Activated B cell treated with CpG ODN at 0.5 μM for 24 hours (primary cell): Measurements from ENCODE around the gene TEAD1. TPM values are rescaled to one million over a fixed set of nuclear protein-coding genes. Genes with fewer than 3 reads are reported as not detected.

Experiments used
- ATAC-seq: fragments of 200-7000 bp; cut with Tn5 transposase; one replicate; pipeline ENCODE4 v1.10.0; 2021; ENCODE audit warnings: low read depth, mild to moderate bottlenecking, moderate library complexity
- CTCF ChIA-PET: fragments of 350-600 bp; sonication (Branson Sonifier 250); formaldehyde crosslinking; loops from one replicate; lab custom pipeline; 2021; ENCODE audit warnings: antibody characterized with exemption; lab: Charles Lee
- POLR2A ChIA-PET: fragments of 350-600 bp; sonication (Branson Sonifier 250); formaldehyde crosslinking; loops from one replicate; lab custom pipeline; 2021; ENCODE audit warnings: antibody characterized with exemption; lab: Charles Lee
- DNase-seq: peaks from one replicate; pipeline ENCODE4 v3.0.0; 2022
- H3K27ac Mint-ChIP-seq: one replicate; pipeline ENCODE4 v1.8.0; 2020; ENCODE audit warnings: mixed read lengths
- H3K27me3 Mint-ChIP-seq: one replicate; pipeline ENCODE4 v1.8.0; 2021; ENCODE audit warnings: mixed read lengths
- H3K36me3 Mint-ChIP-seq: one replicate; pipeline ENCODE4 v1.8.0; 2021; ENCODE audit warnings: low read depth, mixed read lengths
- H3K4me1 Mint-ChIP-seq: one replicate; pipeline ENCODE4 v1.8.0; 2021; ENCODE audit warnings: mixed read lengths
- H3K4me3 Mint-ChIP-seq: one replicate; pipeline ENCODE4 v1.8.0; 2020; ENCODE audit warnings: mild to moderate bottlenecking, mixed read lengths
- H3K9me3 Mint-ChIP-seq: one replicate; pipeline ENCODE4 v1.8.0; 2020; ENCODE audit warnings: mixed read lengths
- intact Hi-C: fragments of 100-400 bp; cut with micrococcal nuclease; formaldehyde crosslinking; loops from one replicate; pipeline ENCODE4 v1.15.1; 2024
- total RNA-seq: library from RNA; stranded (reverse); gene quantifications from 2 replicates; pipeline ENCODE4 v1.2.3, GENCODE V29; 2022
- TF ChIP-seq, protein P1 (sequence below): fragments of 200-600 bp; IDR thresholded peaks from one replicate; pipeline ENCODE4 v1.8.0; 2022; ENCODE audit warnings: antibody characterized with exemption, mild to moderate bottlenecking

The TEAD1 gene
- total RNA-seq, 1 donor from 2014 or later: 0.07 TPM

DNA sequence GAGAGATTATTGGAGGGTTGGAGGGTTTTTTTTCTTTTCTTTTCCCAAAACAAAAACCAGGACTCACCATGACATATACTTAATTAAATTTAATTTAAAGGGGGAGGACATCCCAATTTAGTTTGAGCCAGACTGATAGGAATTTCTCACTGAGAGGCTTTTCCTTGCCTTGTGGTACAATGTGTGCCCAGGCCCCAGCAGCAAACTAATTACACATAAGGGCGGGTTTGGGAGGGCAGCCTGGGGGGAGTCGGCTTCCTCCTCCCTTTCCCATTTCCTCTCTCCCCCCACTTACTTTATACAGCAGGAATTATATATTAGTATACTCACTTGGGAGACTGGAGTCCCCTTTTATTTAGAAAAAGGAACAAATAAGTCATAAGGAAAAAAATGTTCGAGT lies 2.9 kb downstream of the TEAD1 start:
- Mint-ChIP-seq H3K4me3 (no peak overlapping the region), H3K36me3 (no peaks in the 10 kb centered on the region), H3K9me3 (peaks cover 2% of the 10 kb centered on the region), H3K27ac (no peak overlapping the region), H3K27me3 (peaks cover 66% of the 10 kb centered on the region), H3K4me1 (peaks cover 15% of the 10 kb centered on the region)
- ATAC-seq: no peak
- no peak for DNase-seq
- ChIA-PET POLR2A (no interaction called here), CTCF (no interaction called here)
- intact Hi-C loops: no loop called here
- TF ChIP-seq, protein P1, sequence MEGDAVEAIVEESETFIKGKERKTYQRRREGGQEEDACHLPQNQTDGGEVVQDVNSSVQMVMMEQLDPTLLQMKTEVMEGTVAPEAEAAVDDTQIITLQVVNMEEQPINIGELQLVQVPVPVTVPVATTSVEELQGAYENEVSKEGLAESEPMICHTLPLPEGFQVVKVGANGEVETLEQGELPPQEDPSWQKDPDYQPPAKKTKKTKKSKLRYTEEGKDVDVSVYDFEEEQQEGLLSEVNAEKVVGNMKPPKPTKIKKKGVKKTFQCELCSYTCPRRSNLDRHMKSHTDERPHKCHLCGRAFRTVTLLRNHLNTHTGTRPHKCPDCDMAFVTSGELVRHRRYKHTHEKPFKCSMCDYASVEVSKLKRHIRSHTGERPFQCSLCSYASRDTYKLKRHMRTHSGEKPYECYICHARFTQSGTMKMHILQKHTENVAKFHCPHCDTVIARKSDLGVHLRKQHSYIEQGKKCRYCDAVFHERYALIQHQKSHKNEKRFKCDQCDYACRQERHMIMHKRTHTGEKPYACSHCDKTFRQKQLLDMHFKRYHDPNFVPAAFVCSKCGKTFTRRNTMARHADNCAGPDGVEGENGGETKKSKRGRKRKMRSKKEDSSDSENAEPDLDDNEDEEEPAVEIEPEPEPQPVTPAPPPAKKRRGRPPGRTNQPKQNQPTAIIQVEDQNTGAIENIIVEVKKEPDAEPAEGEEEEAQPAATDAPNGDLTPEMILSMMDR: no peak

DNA sequence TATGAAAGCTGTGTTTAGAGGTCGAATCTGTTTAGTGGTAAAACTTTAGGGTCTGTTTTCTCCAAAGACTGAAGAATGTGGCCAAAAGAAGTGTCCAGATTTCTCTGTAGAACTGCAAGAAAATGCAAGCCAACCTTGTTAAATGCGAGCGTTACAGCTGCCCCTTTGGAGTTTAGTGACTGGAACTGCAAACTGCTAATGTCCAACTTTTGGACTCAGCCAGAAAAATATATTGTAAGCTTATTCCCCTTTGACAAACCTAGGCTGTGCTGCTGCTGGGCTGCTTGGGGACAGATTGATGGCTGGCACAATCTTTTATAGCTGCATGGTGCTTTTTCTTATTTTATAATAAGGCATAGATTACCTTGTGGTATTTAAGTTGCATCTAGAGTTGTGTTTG lies 3.9 kb downstream of the TEAD1 start:
- intact Hi-C loops: no loop called here
- ChIA-PET POLR2A (no interaction called here), CTCF (no interaction called here)
- no peak for DNase-seq
- no peak overlapping the region for H3K4me3 Mint-ChIP-seq
- TF ChIP-seq, protein P1: no peak
- H3K4me1 Mint-ChIP-seq: peaks cover 13% of the 10 kb centered on the region
- peaks cover 66% of the 10 kb centered on the region for H3K27me3 Mint-ChIP-seq
- ATAC-seq: no peak
- no peaks in the 10 kb centered on the region for H3K9me3 Mint-ChIP-seq
- H3K27ac Mint-ChIP-seq: no peak overlapping the region
- no peaks in the 10 kb centered on the region for H3K36me3 Mint-ChIP-seq

DNA sequence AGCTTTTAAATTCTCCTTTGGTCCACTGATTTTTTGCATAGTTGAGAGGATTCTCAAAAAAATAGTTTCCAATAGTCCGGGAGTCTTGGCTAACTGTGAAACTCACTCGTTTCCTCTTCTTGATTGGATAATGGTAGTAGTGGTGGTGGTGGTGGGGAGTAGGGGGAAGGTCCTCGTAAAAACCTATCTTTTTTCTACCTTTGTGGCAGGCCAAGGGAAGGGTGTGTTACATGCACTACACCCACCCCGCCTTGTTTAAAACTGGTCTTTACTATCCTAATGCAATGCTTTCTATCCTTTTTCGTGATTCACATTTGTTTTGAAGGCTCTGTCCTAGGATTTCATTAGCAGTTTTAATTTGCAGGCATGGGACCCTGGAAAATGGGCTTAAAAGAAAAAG lies 4.8 kb downstream of the TEAD1 start:
- ATAC-seq: no peak
- intact Hi-C loops: no loop called here
- CTCF ChIA-PET: no interaction called here

DNA sequence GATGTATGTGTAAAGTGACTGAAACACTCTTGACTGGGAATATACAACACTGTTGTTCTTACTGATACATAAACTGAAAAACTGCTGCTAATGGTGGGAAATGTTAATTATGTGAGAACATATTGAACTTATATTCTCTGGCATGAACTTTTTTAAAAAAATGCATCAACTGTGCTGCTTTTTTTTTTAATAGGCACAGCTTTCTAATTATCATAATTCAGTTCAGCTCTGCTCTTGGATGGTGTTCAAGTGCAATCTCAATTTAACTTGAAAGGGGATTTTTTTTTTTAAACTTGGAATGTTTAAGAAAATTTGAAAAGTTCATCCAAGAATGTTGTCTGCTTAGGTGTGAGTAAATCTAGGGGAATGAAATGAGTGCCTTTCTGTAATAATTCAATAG lies 5.2 kb downstream of the TEAD1 start:
- Mint-ChIP-seq H3K4me1 (peaks cover 6% of the 10 kb centered on the region), H3K9me3 (no peaks in the 10 kb centered on the region), H3K36me3 (no peaks in the 10 kb centered on the region), H3K27ac (no peak overlapping the region), H3K27me3 (peaks cover 64% of the 10 kb centered on the region), H3K4me3 (no peak overlapping the region)
- TF ChIP-seq, protein P1: no peak
- no peak for ATAC-seq
- CTCF ChIA-PET: no interaction called here
- intact Hi-C loops: no loop called here
- no peak for DNase-seq
- POLR2A ChIA-PET: no interaction called here

More for the DNA sequence above, 4.8 kb downstream of the TEAD1 start:
- H3K27ac Mint-ChIP-seq: no peak overlapping the region
- H3K27me3 Mint-ChIP-seq: peaks cover 64% of the 10 kb centered on the region
- no peak for DNase-seq
- H3K4me1 Mint-ChIP-seq: peaks cover 6% of the 10 kb centered on the region
- POLR2A ChIA-PET: no interaction called here
- H3K36me3 Mint-ChIP-seq: no peaks in the 10 kb centered on the region
- no peak overlapping the region for H3K4me3 Mint-ChIP-seq
- H3K9me3 Mint-ChIP-seq: no peaks in the 10 kb centered on the region
- TF ChIP-seq, protein P1: no peak

DNA sequence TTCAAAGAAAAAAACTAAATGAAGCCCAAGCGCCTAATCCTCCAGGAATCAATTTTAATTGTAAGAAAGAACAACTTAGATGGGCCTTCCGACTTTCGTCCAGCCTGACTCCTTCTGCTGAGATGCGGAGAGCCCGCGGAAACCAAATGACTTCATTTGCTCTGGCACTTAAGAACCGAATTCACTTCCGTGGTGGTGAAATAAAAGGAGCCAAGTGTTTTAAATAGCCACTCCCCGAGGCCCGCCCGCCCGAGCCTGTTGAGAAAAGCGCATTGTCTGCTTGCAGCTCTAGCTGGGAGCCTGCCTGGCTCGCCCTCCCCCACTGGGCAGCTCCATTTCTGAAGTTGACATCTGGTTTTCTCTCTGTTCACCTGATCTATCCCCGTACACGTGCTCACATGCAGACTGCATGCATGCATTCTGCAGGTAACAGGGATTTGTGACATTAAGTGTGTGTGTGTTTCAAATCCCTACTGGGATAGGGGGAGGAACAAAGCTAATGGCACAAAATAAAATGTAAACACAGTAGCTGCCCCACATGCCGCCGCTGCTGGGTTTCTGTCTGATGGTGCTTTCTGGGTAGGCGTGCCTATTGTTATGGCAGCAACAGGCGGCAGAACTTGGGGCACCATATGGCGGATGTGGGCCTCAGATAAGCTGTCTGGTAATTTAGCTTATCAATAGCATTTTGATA lies 6.2 kb downstream of the TEAD1 start:
- Mint-ChIP-seq H3K9me3 (no peaks in the 10 kb centered on the region), H3K4me1 (peaks cover 4% of the 10 kb centered on the region), H3K27me3 (peaks cover 62% of the 10 kb centered on the region), H3K36me3 (no peaks in the 10 kb centered on the region), H3K4me3 (no peak overlapping the region), H3K27ac (no peak overlapping the region)
- TF ChIP-seq, protein P1: no peak
- DNase-seq (no peak), ATAC-seq (no peak)
- ChIA-PET CTCF (no interaction called here), POLR2A (no interaction called here)
- intact Hi-C loops: no loop called here
